Choroid plexus epithelial cell (primary cell): ENCODE data around the gene SETBP1.

Experiments
- DNase-seq: peaks from one replicate; pipeline ENCODE4 v3.0.0-alpha.2; 2010; ENCODE audit warnings: low read depth
- H3K4me3 ChIP-seq: 2 replicates; pipeline ENCODE4 v1.5.1; 2011; ENCODE audit warnings: low read depth, mild to moderate bottlenecking, control low read depth, low read length, moderate library complexity
- TF ChIP-seq, protein P1 (sequence below): conservative IDR thresholded peaks from 2 replicates; pipeline ENCODE4 v1.5.1; 2011; ENCODE audit warnings: low read depth, mild to moderate bottlenecking, control low read depth, inconsistent platforms, low read length, moderate library complexity

The SETBP1 gene

DNA sequence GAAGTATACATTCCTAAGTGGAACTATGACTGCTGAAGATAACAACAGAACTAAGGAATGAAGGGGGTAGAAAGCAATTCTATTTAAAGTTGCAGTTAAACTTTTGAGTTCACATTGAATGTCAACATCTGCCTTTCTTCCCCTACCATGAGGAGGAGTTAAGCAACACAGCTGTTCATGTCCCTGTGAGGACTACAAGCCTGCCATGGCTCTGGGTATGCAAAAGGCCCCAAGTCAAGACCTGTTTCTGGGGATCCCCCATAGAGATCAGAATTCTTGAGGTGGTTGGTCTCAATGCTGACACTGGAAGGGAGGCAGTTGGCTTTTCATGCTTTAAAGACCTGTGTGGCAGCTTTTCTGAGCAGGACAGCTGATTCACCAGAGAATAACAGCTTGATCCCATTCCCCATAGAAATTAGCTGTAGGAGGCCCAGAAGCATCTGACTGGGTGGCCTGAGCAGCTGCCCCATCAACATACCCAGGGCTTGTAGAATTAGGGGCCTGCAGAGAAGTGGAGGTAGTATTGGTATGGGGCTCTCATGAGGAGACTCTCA is 131.0 kb downstream of the SETBP1 start:
- H3K4me3 ChIP-seq: no peak overlapping the region
- TF ChIP-seq, protein P1, sequence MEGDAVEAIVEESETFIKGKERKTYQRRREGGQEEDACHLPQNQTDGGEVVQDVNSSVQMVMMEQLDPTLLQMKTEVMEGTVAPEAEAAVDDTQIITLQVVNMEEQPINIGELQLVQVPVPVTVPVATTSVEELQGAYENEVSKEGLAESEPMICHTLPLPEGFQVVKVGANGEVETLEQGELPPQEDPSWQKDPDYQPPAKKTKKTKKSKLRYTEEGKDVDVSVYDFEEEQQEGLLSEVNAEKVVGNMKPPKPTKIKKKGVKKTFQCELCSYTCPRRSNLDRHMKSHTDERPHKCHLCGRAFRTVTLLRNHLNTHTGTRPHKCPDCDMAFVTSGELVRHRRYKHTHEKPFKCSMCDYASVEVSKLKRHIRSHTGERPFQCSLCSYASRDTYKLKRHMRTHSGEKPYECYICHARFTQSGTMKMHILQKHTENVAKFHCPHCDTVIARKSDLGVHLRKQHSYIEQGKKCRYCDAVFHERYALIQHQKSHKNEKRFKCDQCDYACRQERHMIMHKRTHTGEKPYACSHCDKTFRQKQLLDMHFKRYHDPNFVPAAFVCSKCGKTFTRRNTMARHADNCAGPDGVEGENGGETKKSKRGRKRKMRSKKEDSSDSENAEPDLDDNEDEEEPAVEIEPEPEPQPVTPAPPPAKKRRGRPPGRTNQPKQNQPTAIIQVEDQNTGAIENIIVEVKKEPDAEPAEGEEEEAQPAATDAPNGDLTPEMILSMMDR: no peak
- no peak for DNase-seq

DNA sequence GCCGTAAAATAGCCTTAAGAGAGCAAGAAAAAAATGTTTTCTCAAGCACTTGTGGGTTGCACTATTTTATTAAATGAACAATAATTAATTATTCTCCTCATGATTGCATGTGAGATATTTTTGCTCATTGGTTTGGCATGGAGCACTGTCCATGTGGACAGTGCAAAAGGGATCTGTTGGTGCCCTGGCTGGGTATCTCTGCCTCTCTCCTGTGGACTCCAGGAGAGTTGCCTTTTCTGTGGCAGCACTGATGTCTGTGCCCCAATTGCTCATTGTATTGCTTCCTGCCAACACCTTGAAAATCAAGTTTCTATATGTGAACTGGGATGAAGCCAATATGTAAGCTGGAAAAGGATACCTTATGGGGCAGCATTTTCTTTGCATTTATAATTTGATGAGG is 131.7 kb downstream of the SETBP1 start:
- TF ChIP-seq, protein P1: no peak
- no peak overlapping the region for H3K4me3 ChIP-seq
- DNase-seq: no peak

DNA sequence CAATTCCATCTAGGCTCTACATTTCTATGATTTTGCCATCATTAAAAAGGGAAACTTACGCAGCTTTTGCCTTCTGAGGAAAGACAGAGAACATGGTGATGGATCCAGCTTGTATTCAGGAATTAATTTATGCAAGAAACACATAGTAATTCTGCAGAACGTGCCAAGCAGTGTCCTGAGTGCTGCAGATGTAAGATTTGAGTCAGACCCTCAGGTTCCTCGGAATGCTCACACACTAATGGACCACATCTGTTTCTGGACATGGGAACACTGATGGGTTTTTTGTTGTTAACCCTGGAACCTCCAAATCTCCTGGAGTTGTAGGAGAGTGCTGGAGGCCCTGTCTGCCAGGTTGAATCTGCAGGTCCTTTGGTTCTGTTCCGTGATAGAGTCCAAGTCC is 132.9 kb downstream of the SETBP1 start:
- TF ChIP-seq, protein P1: no peak
- H3K4me3 ChIP-seq: no peak overlapping the region
- no peak for DNase-seq

DNA sequence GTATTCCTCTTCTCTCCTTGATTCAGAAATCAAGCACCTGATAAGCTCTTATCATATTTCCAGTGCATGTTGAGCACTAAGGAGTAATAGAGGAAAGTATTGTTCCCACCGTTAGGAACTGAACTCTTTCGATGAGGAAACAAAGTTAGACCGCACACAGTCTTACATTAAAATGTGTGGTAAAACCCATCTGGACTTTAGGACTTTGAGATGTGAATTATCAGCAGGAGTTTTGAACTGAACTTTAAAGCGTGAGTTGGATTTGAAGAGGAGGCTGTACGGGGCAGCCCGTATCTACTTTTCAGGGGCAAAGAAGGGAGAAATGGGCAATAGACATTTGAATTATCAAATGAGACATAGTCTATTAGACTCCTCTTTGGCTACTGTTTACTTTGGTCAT is 134.4 kb downstream of the SETBP1 start:
- H3K4me3 ChIP-seq: no peak overlapping the region
- DNase-seq: no peak
- TF ChIP-seq, protein P1: no peak

DNA sequence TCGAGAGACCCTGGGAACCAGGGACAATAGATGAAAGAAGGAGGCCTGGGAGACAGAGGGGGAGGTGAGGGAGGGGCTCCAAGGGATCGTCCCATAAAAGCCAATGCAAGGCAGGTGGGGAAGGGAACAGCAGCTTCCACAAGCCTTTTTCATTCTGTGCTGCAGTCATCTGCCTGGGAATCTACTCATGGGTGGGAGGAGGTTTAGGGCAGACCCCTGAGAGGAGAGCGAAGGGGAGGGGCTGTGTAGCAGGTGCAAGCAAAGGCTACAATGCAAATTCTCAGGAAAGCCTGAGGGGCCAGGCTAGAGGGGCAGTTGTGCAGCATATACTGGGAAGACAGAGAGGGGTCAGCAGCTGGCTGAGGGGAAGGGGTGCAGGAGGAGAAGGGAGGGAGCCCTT is 135.4 kb downstream of the SETBP1 start:
- DNase-seq: no peak
- H3K4me3 ChIP-seq: no peak overlapping the region
- TF ChIP-seq, protein P1: no peak

DNA sequence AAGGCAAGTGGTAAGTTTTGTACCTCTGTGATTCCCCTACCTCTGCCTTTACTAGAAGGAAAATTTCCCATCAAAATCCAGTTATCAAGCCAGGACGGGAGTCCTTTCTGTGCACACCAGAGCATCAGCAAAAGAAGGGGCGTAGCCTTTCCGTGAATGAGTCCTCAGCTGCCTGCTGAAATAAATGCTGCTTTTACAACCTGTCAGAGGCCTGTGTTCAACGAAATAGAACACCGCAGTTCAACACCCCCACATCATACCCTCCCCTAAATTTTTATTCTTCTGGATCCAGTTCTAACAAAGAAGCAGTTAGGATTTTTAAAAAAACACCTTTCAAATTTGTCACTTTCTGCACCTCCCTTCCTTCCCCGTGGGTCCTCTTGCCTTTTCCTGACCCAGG is 135.8 kb downstream of the SETBP1 start:
- no peak overlapping the region for H3K4me3 ChIP-seq
- TF ChIP-seq, protein P1: no peak
- no peak for DNase-seq

DNA sequence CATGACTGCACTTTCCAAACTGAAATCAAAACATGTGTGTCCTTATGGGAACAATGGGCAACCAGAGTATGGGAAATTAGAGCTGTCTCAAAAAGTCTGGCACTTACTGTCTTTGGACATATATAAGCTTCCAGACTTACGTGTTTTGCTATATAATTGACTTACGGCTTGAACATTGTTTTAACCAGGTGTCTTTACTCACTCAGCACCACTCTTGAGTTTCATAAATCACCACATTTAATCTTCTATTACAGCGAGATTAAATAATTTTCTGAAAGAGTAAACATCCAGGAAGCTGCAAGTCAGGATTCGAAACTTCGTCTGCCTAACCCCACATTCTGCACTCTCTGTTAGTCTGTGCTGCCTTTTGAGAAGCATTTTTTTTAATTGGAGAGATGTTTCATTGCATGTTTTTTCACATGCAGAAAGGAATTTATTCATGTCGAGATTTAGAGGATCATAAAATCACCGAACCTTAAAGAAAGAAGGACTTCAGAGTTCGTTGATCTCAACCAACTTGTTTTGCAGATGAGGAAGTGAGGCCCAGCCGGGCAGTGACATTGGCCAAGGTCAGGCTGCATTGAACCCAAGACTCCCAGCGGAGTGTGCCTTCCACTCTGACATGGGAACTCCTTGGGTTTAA is 137.3 kb downstream of the SETBP1 start:
- TF ChIP-seq, protein P1: no peak
- H3K4me3 ChIP-seq: no peak overlapping the region
- DNase-seq: no peak
